ENCODE measurements around the gene PTTG2. TPM values are rescaled to one million over a fixed set of nuclear protein-coding genes. Genes with fewer than 3 reads are reported as not detected.

PTTG2 gene
- polyA plus RNA-seq, 1 experiment = not detected

DNA sequence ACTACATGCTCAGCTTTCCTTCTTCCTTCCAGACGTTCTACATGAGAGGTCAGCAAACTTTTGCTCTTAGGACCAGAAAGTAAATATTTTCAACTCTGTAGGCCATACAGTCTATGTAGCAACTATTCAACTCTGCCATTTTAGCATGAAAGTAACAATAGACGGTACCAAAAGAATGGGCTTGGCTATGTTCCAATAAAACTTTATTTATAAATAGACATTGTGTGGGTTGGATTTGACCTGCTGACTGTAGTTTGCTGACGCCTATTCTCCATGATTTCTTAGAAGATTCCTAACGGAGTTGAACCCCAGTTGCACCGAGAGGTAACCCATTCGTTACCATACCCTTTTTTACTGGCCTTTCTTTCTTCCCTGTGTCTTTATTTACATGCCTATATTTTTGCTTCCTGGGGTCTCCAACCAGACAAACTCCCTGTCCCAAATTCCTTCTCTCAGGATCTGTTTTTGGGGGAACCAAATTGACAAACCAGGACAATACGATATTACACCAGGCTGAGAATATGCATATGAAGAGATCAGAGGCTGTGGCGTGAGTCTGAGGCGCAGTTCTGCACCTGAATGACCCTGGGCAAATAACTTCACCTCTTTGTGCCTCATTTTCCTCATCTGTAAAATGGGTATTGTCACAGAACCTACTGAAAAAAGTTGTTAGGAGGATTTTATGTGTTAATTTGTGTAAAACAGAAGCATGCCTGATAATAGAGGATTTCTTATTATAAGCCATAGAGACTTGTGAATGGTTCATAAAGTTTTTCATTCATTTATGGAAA lies 10.4 kb upstream of the PTTG2 start:
- CTCF ChIA-PET = no interaction called here
- Histone ChIP-seq H3K4me3 (ENCODE audit: low read depth, low read length) (no peak overlapping the region), H3K27me3 (ENCODE audit: control insufficient read depth, insufficient read depth, low read length) (peaks cover 6% of the 10 kb centered on the region), H3K36me3 (ENCODE audit: control insufficient read depth, insufficient read depth, low read length) (no peaks in the 10 kb centered on the region)
- DNase-seq (ENCODE audit: low read depth) = no peak
- TF ChIP-seq CTCF (IDR thresholded peaks at IDR 0.05; ENCODE audit: insufficient read depth, low read depth, low read length) = no peak
- POLR2A ChIA-PET = no interaction called here

DNA sequence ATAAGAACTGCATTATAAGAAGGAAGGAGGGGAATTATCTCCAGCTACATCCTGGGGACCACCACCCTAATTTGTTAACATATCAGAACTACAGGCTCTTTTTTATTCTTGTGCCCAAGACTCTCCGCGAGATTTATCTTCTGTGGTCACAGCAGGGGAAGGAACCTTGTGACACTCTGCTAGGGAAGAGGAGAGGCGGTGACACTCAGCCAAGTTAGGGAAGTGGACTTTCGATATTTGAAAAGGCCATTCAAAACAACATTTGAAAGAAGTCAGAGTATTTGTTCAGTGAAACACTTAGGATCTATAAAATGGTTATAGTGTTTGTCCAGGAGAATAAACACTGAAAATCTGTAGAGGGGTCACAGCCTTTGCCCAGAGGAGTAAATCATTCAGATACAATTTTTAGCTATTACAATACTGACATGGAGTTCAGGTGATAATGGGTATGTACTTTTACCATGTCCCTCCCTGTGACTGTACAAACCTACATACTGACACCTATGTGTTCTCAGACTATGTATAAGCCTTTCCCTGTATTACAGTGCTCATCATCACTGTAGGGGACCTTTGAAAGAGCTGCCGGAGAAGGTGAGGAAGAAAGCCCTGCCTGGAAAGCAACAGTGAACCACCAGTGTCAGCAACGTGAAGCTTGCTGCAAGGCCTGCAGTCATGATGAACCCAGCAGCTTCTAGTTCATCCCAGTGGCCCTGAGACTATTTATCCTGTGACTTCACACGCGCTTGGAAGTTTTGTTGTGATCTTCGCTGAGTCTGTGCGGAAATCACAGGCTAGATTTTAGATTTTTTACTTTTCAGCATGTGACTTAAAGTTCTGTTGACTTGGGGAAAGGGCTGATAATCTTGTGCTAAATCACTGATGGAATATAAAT lies 8.5 kb upstream of the PTTG2 start:
- DNase-seq (ENCODE audit: low read depth) = no peak
- POLR2A ChIA-PET = no interaction called here
- Histone ChIP-seq H3K4me3 (ENCODE audit: low read depth, low read length) (no peak overlapping the region), H3K27me3 (ENCODE audit: control insufficient read depth, insufficient read depth, low read length) (peaks cover 6% of the 10 kb centered on the region), H3K36me3 (ENCODE audit: control insufficient read depth, insufficient read depth, low read length) (no peaks in the 10 kb centered on the region)
- CTCF ChIA-PET = interaction anchor here (0.6 to 1.6 kb wide), 3 partner anchors 24 to 500 kb away, joined by 3 read pairs; no protein-coding TSS in a partner anchor
- no peak for TF ChIP-seq CTCF (IDR thresholded peaks at IDR 0.05; ENCODE audit: insufficient read depth, low read depth, low read length)

DNA sequence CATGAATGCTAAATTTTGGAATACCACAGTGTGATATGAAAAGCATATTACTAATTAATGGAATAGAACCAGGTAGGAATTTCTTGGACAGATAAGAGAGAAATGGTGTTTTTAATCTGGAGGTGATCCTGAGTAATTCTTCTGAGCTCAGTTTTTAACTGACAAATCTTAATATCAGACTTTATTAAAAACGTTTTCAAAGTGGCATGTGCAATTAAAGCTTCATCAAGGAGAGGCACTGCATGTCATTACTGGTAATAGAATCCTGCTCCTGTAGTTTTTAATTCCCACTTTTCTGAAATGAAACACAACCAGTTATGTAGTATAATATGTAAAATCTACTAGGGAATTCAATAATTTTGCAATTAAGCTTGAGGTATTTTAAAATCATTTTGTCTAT lies 7.0 kb upstream of the PTTG2 start:
- no peak for DNase-seq (ENCODE audit: low read depth)
- POLR2A ChIA-PET = no interaction called here
- Histone ChIP-seq H3K36me3 (ENCODE audit: control insufficient read depth, insufficient read depth, low read length) (no peaks in the 10 kb centered on the region), H3K4me3 (ENCODE audit: low read depth, low read length) (no peak overlapping the region), H3K27me3 (ENCODE audit: control insufficient read depth, insufficient read depth, low read length) (peaks cover 6% of the 10 kb centered on the region)
- no peak for TF ChIP-seq CTCF (IDR thresholded peaks at IDR 0.05; ENCODE audit: insufficient read depth, low read depth, low read length)
- CTCF ChIA-PET = interaction anchor here (0.7 to 1.6 kb wide), 3 partner anchors 13 to 37 kb away, joined by 3 read pairs; no protein-coding TSS in a partner anchor

GRCh38 chr4:37953620-37954293 lies 6.4 kb upstream of the PTTG2 start:
- ChIA-PET POLR2A (no interaction called here), CTCF (interaction anchor here (0.7 kb wide), 1 partner anchor 12 kb away, joined by 3 read pairs; no protein-coding TSS in a partner anchor)
- Histone ChIP-seq H3K4me3 (ENCODE audit: low read depth, low read length) (no peak overlapping the region), H3K36me3 (ENCODE audit: control insufficient read depth, insufficient read depth, low read length) (no peaks in the 10 kb centered on the region), H3K27me3 (ENCODE audit: control insufficient read depth, insufficient read depth, low read length) (peaks cover 6% of the 10 kb centered on the region)
- no peak for TF ChIP-seq CTCF (IDR thresholded peaks at IDR 0.05; ENCODE audit: insufficient read depth, low read depth, low read length)
- no peak for DNase-seq (ENCODE audit: low read depth)

DNA sequence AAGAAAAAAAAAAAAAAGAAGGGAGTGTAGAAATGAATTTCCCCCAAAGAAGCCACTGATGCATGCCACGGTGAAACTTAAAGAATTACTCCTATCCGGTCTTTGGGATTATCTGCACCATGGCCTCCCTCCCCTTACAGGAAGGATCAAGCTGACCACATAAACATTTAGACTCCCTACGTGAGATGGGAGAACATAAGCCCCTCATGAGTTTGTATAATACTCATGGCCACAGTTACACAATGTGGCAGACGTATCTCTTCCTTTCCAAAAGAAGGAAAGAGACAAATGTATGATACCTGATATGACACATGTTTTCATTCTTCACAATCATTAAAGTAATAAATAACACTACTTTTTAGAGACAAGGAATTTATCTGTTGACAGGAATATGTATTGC lies 3.3 kb upstream of the PTTG2 start:
- peaks cover 6% of the 10 kb centered on the region for H3K27me3 ChIP-seq (ENCODE audit: control insufficient read depth, insufficient read depth, low read length)
- CTCF ChIA-PET = no interaction called here

More for the DNA sequence above, 3.3 kb upstream of the PTTG2 start:
- H3K4me3 ChIP-seq (ENCODE audit: low read depth, low read length) = no peak overlapping the region
- H3K36me3 ChIP-seq (ENCODE audit: control insufficient read depth, insufficient read depth, low read length) = no peaks in the 10 kb centered on the region
- DNase-seq (ENCODE audit: low read depth) = no peak
- no peak for TF ChIP-seq CTCF (IDR thresholded peaks at IDR 0.05; ENCODE audit: insufficient read depth, low read depth, low read length)
- POLR2A ChIA-PET = no interaction called here
